Upper lobe of right lung (tissue), 1 donor: ENCODE data around the gene VANGL1. TPM values are rescaled to one million over a fixed set of nuclear protein-coding genes. Genes with fewer than 3 reads are reported as not detected.

Experiments used
- ATAC-seq: fragments of 200-7000 bp; cut with Tn5 transposase; one replicate; pipeline ENCODE4 v1.9.1; 2020; ENCODE audit warnings: mild to moderate bottlenecking, moderate library complexity
- DNase-seq: peaks from one replicate; pipeline ENCODE4 v3.0.0-alpha.2; 2020
- H3K27ac ChIP-seq: fragments of 200-600 bp; one replicate; pipeline ENCODE4 v1.8.0; 2022
- H3K27me3 ChIP-seq: fragments of 200-600 bp; one replicate; pipeline ENCODE4 v1.8.0; 2022; ENCODE audit warnings: mild to moderate bottlenecking
- H3K36me3 ChIP-seq: fragments of 200-600 bp; one replicate; pipeline ENCODE4 v1.8.0; 2022
- H3K4me1 ChIP-seq: fragments of 200-600 bp; one replicate; pipeline ENCODE4 v1.8.0; 2022
- H3K4me3 ChIP-seq: fragments of 200-600 bp; one replicate; pipeline ENCODE4 v1.8.0; 2022; ENCODE audit warnings: mild to moderate bottlenecking
- H3K9me3 ChIP-seq: fragments of 200-600 bp; one replicate; pipeline ENCODE4 v1.8.0; 2022
- intact Hi-C: fragments of 100-400 bp; cut with DNase I; formaldehyde crosslinking; loops from one replicate; pipeline ENCODE4 v1.11.0; 2022
- total RNA-seq: library from RNA; stranded (reverse); fragmentation: NEBNext Ultra II Directional; extraction: Animal tissue kit (Norgen Biotek cat#: 25700); gene quantifications from one replicate; pipeline ENCODE4 v1.2.1, GENCODE V29; 2021
- TF ChIP-seq, protein P1 (sequence below): fragments of 200-600 bp; IDR thresholded peaks from one replicate; pipeline ENCODE4 v1.8.0; 2022; ENCODE audit warnings: antibody characterized with exemption
- donor health status: DM: no; HTN: yes; CAD: no; lungs with severe emphysema.

The VANGL1 gene
- total RNA-seq, 1 donor from 2014 or later = 10.4 TPM

DNA sequence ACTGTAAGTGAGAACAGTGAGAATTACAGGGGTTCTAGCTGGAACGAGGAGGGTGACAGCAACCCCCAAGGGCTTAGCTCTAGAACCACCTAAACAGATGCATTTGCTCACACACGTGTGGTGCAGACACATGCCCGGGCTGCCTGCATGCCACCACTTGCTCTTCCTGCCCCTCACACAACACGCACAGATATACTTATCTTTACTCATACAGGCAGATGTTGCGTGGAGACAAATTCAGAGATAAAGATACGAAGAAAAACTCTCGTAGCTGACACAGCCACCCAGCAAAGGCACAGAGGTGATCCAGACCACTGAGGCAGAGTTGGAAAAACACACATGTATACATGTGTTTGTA is 13.5 kb downstream of the VANGL1 start:
- H3K4me3 ChIP-seq = no peak overlapping the region
- intact Hi-C loops = no loop called here
- ATAC-seq = no peak
- no peaks in the 10 kb centered on the region for H3K27me3 ChIP-seq
- TF ChIP-seq, protein P1, sequence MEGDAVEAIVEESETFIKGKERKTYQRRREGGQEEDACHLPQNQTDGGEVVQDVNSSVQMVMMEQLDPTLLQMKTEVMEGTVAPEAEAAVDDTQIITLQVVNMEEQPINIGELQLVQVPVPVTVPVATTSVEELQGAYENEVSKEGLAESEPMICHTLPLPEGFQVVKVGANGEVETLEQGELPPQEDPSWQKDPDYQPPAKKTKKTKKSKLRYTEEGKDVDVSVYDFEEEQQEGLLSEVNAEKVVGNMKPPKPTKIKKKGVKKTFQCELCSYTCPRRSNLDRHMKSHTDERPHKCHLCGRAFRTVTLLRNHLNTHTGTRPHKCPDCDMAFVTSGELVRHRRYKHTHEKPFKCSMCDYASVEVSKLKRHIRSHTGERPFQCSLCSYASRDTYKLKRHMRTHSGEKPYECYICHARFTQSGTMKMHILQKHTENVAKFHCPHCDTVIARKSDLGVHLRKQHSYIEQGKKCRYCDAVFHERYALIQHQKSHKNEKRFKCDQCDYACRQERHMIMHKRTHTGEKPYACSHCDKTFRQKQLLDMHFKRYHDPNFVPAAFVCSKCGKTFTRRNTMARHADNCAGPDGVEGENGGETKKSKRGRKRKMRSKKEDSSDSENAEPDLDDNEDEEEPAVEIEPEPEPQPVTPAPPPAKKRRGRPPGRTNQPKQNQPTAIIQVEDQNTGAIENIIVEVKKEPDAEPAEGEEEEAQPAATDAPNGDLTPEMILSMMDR = no peak
- no peaks in the 10 kb centered on the region for H3K36me3 ChIP-seq
- H3K27ac ChIP-seq = no peak overlapping the region
- DNase-seq = no peak
- H3K9me3 ChIP-seq = no peaks in the 10 kb centered on the region
- H3K4me1 ChIP-seq = peaks cover 20% of the 10 kb centered on the region

DNA sequence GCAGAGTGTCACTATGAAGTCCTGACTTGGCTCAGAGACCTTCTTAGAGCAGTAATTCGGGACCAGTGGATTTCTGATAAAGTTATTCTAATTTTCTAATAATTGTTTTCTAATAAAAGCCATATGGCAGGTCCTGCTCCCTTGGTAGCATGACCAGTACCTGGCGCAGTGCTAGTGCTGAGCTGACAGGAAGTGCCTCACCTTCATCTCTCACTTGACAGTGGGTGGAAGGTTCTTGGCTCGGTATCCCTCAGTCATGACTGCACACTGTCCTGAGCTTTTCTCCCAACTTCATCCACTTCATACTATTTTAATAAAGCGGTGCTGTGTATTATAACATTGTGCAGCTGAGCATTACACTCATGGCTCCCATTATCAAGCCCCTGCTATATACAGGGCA is 14.1 kb downstream of the VANGL1 start:
- Histone ChIP-seq H3K4me1 (peaks cover 20% of the 10 kb centered on the region), H3K27ac (no peak overlapping the region), H3K27me3 (no peaks in the 10 kb centered on the region), H3K4me3 (no peak overlapping the region), H3K9me3 (no peaks in the 10 kb centered on the region), H3K36me3 (peaks cover 5% of the 10 kb centered on the region)
- ATAC-seq (no peak), DNase-seq (no peak)
- TF ChIP-seq, protein P1 = no peak
- intact Hi-C loops = no loop called here

DNA sequence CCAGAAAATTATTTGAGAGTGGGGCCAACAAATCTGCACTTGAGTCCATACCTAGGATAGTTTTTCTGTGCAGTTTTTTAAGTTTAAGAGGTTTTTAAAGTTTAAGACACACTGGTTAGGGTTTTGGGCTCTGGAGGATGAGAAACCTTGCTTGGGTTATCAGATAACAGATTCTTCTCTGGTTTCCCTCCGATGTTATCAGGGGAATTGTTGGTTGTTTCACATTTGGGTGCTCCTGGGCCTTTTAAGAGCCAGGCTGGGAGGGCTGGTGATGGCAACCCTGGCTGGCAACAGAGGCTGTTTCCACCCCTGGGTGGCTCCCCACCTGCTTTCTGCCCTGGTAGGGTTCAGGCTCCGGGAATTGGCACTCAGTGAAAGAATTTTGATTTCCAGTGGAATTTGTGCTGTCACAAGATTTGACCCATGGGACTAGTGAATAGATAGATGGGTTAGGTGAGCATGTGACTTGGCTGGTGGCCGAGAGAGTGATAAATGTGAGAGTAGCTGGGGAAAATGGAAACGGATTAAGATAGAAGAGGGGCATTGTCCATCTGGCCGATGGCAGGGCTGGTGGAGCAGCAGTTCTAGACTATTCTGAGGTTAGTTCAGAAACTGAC is 14.8 kb downstream of the VANGL1 start:
- DNase-seq (no peak), ATAC-seq (no peak)
- TF ChIP-seq, protein P1 = no peak
- H3K27me3 ChIP-seq = no peaks in the 10 kb centered on the region
- H3K36me3 ChIP-seq = peaks cover 8% of the 10 kb centered on the region
- H3K27ac ChIP-seq = no peak overlapping the region
- H3K9me3 ChIP-seq = no peaks in the 10 kb centered on the region
- intact Hi-C loops = no loop called here
- no peak overlapping the region for H3K4me3 ChIP-seq
- H3K4me1 ChIP-seq = peaks cover 20% of the 10 kb centered on the region

DNA sequence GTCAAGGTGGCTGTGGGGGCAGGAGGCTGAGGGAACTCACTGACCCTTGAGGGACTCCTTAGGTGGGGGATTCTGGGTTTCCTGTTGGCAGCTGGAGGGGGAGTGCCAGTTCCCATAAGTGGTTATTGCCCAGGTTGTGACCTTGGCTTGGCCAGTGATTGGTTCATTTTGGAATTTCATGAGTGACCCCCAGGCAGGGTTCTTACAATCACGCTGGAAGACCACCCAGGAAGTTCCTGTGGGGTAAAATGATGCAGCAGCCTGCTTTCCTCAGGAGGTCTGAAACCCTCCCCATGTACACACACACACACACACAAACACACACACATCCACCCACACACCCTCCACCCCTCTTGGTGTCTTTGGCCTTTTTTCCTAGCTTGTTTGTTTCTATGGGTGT is 16.9 kb downstream of the VANGL1 start:
- ATAC-seq (no peak), DNase-seq (no peak)
- Histone ChIP-seq H3K27ac (no peak overlapping the region), H3K36me3 (peaks cover 17% of the 10 kb centered on the region), H3K4me1 (peaks cover 20% of the 10 kb centered on the region), H3K27me3 (no peaks in the 10 kb centered on the region), H3K9me3 (no peaks in the 10 kb centered on the region), H3K4me3 (no peak overlapping the region)
- intact Hi-C loops = no loop called here
- TF ChIP-seq, protein P1 = no peak

DNA sequence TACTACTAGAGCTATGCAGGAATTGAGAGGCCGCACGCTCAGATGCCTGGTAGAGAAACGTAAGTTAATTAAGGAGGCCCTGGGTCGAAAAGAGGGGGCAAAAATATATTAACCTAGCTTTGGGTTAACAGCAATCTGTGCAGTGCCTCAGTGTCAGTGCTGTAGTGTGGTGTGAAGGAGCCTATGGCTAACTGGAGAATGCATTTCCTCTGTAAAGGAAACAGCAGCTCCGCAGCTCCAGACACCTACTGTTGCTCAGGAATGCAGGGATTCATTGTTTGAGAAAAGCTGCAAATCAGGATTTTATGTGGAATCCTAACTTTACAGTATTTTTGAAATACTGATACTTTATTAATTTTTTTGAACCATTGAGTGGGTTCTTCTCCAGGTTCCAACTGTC is 18.4 kb downstream of the VANGL1 start:
- ATAC-seq (no peak), DNase-seq (no peak)

More for the DNA sequence above, 18.4 kb downstream of the VANGL1 start:
- TF ChIP-seq, protein P1 = no peak
- Histone ChIP-seq H3K4me3 (no peak overlapping the region), H3K36me3 (peaks cover 30% of the 10 kb centered on the region), H3K4me1 (peaks cover 10% of the 10 kb centered on the region), H3K27ac (no peak overlapping the region), H3K9me3 (no peaks in the 10 kb centered on the region), H3K27me3 (no peaks in the 10 kb centered on the region)
- intact Hi-C loops = no loop called here
